GM19023 (cell line): ENCODE measurements around the gene SAP130.
A peak's percentile ranks its signal among the peaks of the same experiment; 100 is the strongest.

Source experiments
- ATAC-seq: cut with Tn5 transposase; IDR thresholded peaks from one replicate; pipeline ENCODE4 v1.9.1; 2021; ENCODE audit warnings: mild to moderate bottlenecking, moderate library complexity; ENCODE audit not compliant: unreplicated experiment

Gene SAP130

GRCh38 chr2:128026448-128027277 lies 1.2 kb downstream of the SAP130 start:
- peak; percentile 3 for ATAC-seq

- no peak for ATAC-seq
Measured at GRCh38 chr2:128024816-128025215, 3.0 kb downstream of the SAP130 start.

- ATAC-seq = no peak
Measured at GRCh38 chr2:128017561-128017960, 10.3 kb downstream of the SAP130 start.

- no peak for ATAC-seq
Measured at GRCh38 chr2:128016620-128017019, 11.2 kb downstream of the SAP130 start.

- ATAC-seq = no peak
Measured at GRCh38 chr2:128012698-128013097, 15.2 kb downstream of the SAP130 start.

DNA sequence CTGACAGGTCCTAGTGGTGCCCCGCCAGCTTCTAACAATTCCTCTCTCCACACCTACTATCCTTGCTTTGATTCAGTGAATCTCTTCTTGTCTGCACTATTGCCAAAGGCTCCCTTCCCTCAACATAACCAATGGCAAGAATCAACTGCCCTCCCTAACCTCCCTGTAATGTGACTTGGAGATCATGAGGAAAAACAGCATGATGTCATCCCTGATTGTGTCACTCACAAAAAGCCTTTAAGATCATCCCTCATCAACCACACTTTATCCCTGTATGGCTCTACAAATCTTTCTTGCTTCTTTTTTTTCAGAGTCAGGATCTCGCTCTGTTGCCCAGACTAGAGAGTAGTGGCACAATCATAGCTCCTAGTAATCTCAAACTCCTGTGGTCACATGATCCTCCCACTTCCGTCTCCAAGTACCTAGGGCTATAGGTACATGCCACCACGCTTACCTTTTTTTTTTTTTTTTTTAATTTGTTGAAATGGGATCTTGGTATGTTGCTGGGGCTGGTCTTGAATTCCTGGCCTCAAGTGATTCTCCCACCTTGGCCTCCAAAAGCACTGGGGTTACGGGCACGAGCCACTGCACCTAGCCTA lies 19.7 kb downstream of the SAP130 start:
- no peak for ATAC-seq

DNA sequence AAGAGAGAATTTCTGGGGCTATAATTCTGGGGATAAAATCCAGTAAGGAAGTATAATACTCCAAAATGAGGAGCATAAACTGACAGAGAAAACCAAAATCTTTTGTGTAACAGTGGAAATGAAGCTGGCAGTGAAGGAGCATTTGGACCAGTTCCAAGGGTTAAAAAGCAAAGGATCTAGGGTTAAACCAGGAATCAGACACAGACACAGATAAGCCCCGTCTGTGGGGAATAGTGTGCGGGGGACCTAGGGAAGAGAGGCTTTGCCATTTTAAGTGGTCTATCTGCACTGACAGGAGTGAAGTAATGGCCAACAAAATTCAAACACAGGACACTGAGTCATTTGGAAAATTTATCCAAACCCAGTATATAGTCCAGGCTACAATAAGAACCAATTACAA lies 23.4 kb downstream of the SAP130 start:
- no peak for ATAC-seq

DNA sequence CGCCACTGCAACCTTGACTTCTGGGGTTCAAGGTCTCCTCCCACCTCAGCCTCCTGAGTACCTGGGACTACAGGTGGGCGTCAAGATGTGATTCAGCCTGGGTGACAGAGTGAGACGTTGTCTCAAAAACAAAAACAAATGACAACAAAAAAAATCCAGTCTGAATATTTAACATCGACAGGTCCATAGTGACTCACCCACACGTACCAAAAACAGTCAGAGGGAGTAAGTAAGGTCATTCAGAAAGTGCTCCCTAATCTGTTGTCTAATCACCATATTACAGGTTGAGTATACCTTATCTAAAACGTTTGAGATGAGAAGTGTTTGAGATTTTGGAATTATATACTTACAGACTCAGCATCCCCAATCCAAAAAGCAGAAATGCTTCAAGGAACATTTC lies 24.4 kb downstream of the SAP130 start:
- ATAC-seq = no peak

GRCh38 chr2:127996160-127996559 lies 31.7 kb downstream of the SAP130 start:
- ATAC-seq = no peak

GRCh38 chr2:127995725-127996124 lies 32.1 kb downstream of the SAP130 start:
- ATAC-seq = no peak

GRCh38 chr2:127993659-127994058 lies 34.2 kb downstream of the SAP130 start:
- ATAC-seq = no peak

DNA sequence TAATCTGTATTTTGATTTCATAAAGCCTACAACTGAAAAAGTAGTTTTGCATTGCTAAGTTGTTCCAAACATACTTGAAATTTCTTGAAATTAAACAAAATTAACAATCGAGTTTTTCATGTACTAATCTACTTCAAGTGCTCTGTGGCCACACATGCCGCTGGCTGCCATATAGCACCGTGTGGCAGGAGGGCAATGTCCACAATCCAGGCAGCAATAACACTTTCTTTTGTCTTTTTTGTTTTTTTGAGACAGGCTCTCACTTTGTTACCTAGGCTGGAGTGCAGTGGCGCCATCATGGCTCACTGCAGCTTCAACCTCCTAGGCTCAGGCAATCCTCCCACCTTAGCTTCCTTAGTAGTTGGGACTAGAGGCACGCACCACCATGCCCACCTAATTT lies 36.1 kb downstream of the SAP130 start:
- ATAC-seq = no peak

- ATAC-seq = no peak
Measured at GRCh38 chr2:127986548-127987079, 41.2 kb downstream of the SAP130 start.

- ATAC-seq = no peak
Measured at GRCh38 chr2:127985735-127986134, 42.1 kb downstream of the SAP130 start.

GRCh38 chr2:127985026-127985734 lies 42.7 kb downstream of the SAP130 start:
- ATAC-seq = no peak

GRCh38 chr2:127984551-127984950 lies 43.3 kb downstream of the SAP130 start:
- no peak for ATAC-seq

- no peak for ATAC-seq
Measured at GRCh38 chr2:127969446-127969845, 58.4 kb downstream of the SAP130 start.

DNA sequence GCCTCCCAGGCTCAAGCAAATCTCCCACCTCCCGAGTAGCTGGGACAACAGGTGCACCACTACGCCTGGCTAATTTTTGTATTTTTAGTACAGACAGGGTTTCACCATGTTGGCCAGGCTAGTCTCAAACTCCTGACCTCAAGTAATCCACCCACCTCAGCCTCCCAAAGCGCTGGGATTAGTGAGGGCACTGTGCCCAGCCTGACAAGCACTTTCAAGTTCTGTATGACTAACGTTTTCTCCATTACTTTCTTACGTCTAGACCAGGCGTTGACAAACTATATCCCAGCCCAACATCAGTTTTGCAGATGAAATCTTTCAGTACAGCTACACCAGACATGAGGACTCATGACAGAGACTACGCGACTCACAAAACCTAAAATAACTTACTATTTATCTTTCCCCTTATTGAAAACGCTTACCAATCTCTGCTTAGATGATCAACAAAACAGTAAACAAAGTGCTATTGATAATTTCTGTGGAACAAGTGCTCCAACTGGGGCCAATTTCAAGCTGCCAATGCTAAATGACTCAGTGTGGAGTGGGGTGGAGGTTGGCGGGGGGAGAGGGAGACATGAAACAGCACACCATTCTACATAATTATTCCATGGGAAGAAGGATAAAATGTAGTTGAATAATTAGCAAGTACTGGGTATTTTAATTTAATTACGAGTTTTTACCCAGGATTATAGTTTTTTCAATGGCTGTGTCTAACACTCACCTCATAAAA lies 59.1 kb downstream of the SAP130 start:
- no peak for ATAC-seq

GRCh38 chr2:127961729-127962128 lies 66.1 kb downstream of the SAP130 start:
- ATAC-seq = no peak

- no peak for ATAC-seq
Measured at GRCh38 chr2:127957240-127957639, 70.6 kb downstream of the SAP130 start.

DNA sequence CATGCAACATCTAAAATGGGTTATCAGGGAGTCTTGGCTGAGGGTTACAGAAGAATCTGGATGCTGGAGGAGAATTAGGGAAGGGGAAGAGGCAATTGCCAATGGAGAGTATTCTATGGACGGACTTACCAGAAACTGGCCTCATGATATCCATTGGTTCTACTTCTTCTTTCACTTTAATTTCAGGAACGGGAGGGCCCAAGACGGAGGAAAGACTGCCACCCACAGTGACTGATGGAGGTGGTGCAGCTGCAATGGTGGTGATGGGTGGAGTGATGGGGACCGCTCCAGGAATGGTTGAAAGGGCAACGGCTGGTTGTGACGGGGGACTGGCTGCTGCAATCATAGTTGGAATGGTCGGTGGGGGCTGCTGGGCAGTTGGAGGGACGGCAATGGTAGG lies 73.0 kb downstream of the SAP130 start:
- no peak for ATAC-seq
